ENCODE data around the gene ASNSD1.

GRCh38 chr2:189614585-189614984 is 46.7 kb upstream of the ASNSD1 start:
- TF ChIP-seq CTCF (IDR thresholded peaks at IDR 0.05) (no peak), POLR2A (IDR thresholded peaks at IDR 0.05) (no peak)
